ENCODE measurements around the gene PLD2.

Gene PLD2

DNA sequence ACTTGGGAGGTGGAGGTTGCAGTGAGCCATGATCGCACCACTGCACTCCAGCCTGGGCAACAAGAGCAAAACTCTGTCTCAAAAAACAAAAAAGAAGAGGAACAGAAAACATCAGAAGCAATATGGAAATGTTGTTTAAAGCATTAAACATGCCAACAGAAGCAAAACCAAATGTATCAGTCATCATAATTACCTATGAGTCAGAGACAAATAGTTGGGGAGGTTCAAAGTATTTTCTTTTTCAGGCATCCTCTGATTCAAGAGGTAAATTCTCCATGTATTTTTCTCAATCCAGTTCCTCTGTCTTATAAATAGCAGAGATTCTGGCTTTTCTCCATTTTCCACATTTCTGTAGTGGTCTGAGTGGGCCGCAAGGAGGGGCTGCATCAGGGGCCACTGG lies 37.3 kb upstream of the PLD2 start:
- Histone ChIP-seq H3K27ac (no peak overlapping the region), H3K4me3 (no peak overlapping the region)
- no peak for DNase-seq (ENCODE audit: low spot score)
- TF ChIP-seq, protein P1, sequence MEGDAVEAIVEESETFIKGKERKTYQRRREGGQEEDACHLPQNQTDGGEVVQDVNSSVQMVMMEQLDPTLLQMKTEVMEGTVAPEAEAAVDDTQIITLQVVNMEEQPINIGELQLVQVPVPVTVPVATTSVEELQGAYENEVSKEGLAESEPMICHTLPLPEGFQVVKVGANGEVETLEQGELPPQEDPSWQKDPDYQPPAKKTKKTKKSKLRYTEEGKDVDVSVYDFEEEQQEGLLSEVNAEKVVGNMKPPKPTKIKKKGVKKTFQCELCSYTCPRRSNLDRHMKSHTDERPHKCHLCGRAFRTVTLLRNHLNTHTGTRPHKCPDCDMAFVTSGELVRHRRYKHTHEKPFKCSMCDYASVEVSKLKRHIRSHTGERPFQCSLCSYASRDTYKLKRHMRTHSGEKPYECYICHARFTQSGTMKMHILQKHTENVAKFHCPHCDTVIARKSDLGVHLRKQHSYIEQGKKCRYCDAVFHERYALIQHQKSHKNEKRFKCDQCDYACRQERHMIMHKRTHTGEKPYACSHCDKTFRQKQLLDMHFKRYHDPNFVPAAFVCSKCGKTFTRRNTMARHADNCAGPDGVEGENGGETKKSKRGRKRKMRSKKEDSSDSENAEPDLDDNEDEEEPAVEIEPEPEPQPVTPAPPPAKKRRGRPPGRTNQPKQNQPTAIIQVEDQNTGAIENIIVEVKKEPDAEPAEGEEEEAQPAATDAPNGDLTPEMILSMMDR (IDR thresholded peaks at IDR 0.05) = no peak

DNA sequence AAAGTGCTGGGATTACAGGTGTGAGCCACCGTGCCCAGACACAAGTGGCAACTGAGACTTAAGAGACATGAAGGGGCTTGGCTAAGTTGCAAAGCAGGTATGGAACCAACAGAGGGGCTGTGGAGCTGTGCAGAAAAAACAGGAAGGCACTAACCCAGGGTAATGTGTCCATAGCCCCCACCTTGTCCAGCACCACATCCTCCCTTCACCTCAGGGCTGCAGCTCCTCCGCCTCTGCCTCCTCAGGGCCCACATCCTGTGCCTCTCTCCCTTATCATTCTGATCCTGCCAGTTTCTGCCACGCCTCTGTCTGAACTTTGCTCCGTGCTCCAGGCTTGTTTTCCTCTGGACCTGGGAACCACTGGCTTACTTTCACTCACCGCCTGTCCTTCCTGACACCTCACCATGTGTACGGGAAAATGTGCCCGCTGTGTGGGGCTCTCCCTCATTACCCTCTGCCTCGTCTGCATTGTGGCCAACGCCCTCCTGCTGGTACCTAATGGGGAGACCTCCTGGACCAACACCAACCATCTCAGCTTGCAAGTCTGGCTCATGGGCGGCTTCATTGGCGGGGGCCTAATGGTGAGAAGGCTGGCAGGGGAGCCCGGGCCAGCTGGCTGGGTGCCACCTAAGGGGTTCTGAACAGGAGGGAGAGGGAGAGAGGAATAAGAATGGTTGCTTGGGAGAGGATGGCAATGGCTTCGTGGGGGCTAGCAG lies 35.3 kb upstream of the PLD2 start, which contains the start of gene TM4SF5:
TM4SF5 (plus strand) TSS at position 368 of the 716 bp plus-strand sequence; CDS start at position 405, 37 bp downstream.
- no peak within 1 kb of the TSS for H3K27ac ChIP-seq
- no peak within 1 kb of the TSS for H3K4me3 ChIP-seq
- DNase-seq (ENCODE audit: low spot score) = no peak
- TF ChIP-seq, protein P1 (IDR thresholded peaks at IDR 0.05) = no peak

DNA sequence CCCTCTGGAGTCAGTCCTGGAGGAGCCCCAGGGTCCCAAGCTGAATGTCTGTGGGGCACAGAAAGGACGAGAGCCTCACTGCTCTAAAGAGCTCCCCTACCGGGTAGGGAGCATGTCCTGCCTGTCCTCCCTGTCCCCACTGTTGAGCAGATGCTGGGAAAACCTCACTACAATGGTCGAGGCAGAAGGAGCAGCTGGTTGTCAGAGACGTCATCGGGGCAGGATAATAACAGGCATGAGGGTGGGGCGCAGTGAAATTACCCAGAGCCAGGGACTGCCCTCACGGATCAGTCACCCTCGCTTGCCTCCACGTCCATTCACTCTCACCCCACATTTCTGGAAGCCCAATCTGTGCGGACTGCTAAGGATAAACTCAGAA lies 34.7 kb upstream of the PLD2 start:
- DNase-seq (ENCODE audit: low spot score) = no peak
- TF ChIP-seq, protein P1 (IDR thresholded peaks at IDR 0.05) = no peak
- Histone ChIP-seq H3K27ac (no peak overlapping the region), H3K4me3 (no peak overlapping the region)

DNA sequence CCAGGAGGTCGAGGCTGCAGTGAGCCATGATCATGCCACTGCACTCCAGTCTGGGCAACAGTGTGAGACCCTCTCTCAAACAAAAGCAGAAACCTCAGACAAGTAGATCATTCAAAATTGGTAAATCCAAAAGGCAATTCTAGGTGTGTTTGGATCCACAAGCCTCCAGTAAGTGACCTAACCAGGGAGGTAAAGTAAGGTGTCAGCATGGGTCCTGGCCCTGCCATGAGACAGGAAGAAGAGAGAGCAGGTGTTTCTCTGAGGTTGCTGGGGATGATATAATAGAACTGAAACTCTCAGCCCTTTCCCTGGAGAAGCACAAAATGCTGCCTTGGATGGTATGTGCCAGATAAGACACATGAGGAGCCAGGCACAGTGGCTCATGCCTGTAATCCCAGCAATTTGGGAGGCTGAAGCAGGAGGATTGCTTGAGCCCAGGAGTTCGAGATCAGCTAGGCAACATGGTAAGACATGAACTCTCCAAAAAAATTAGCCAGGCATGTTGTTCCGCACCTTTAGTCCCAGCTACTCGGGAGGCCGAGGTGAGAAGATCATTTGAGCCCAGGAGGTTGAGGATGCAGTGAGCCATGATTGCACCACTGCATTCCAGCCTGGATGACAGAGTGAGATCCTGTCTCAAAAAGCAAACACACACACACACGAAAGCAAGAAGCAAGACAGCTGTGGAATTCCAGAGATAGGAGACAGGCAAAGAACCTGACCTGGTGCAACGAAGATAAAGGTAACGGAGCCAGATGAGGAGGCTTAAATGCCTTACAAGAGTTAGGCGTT lies 28.8 kb upstream of the PLD2 start:
- TF ChIP-seq, protein P1 (IDR thresholded peaks at IDR 0.05) = no peak
- Histone ChIP-seq H3K4me3 (no peak overlapping the region), H3K27ac (no peak overlapping the region)
- DNase-seq (ENCODE audit: low spot score) = no peak

DNA sequence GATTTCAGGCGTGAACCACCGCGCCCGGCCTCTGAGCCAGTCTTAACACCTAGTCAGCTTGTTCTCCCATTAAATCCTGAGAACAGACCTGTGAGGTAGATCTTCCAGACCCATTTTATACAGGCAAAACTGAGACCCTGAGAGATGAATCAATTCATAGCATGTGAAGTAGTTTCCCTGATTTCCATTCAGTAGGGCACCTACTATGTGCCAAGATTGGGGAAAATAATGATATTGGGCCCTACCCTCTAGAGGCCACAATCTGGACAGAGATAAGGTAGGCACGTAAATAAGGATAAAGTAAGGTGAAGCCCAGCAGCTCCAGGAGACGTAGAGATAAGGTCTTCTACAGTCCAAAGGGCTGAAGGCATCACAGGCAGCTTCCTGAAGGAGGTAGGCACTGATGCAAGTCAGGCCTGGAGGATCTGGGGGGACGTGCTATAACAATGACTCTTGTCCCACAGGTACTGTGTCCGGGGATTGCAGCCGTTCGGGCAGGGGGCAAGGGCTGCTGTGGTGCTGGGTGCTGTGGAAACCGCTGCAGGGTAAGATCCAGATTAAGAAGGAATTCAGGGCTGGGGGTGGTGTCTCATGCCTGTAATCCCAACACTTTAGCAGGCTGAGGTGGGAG lies 26.5 kb upstream of the PLD2 start:
- TF ChIP-seq, protein P1 (IDR thresholded peaks at IDR 0.05) = no peak
- Histone ChIP-seq H3K4me3 (no peak overlapping the region), H3K27ac (no peak overlapping the region)
- no peak for DNase-seq (ENCODE audit: low spot score)

DNA sequence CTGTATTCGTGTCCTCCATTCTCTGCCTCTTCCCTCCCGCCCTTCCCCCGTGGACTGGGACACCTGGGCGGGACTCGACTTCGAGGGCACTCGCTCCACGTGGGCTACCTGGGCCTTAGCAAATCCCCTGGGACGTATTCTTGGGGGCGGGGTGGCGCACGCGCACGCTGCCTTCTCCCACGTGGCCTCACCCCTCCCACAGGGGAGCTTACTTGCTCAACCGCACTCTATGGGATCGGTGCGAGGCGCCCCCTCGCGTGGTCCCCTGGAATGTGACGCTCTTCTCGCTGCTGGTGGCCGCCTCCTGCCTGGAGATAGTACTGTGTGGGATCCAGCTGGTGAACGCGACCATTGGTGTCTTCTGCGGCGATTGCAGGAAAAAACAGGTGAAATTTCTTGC lies 24.3 kb upstream of the PLD2 start:
- TF ChIP-seq, protein P1 (IDR thresholded peaks at IDR 0.05) = no peak
- H3K27ac ChIP-seq = no peak overlapping the region
- H3K4me3 ChIP-seq = no peak overlapping the region
- no peak for DNase-seq (ENCODE audit: low spot score)
